K562 (cell line): ENCODE data around the gene MFF. TPM values are rescaled to one million over a fixed set of nuclear protein-coding genes. Genes with fewer than 3 reads are reported as not detected.

Experiments used
- CEBPB ChIP-seq: fragments of 450-650 bp; IDR thresholded peaks from 2 replicates; pipeline ENCODE4 v1.6.1; 2016; ENCODE audit warnings: missing genetic modification characterization, missing compliant biosample characterization
- CLOCK ChIP-seq: fragments of 250-450 bp; sonication (Bioruptor Pico); IDR thresholded peaks from 2 replicates; pipeline ENCODE4 v1.4.0; 2020; ENCODE audit warnings: mild to moderate bottlenecking, moderate library complexity, borderline replicate concordance
- COPS2 ChIP-seq: fragments of 450-650 bp; conservative IDR thresholded peaks from 2 replicates; pipeline ENCODE4 v1.6.1; 2016; ENCODE audit warnings: mild to moderate bottlenecking, moderate library complexity
- POLR2AphosphoS2 ChIP-seq: IDR thresholded peaks from 2 replicates; pipeline ENCODE4 v1.6.1; 2012; ENCODE audit warnings: low read length, improper control_type of control experiment
- POU5F1 ChIP-seq: fragments of 150-350 bp; IDR thresholded peaks from 2 replicates; pipeline ENCODE4 v1.6.1; 2014; ENCODE audit warnings: borderline replicate concordance, low read length, low read depth, mild to moderate bottlenecking; ENCODE audit not compliant: partially characterized antibody
- XRCC5 ChIP-seq: fragments of 200-400 bp; formaldehyde crosslinking; IDR thresholded peaks from 2 replicates; pipeline ENCODE4 v1.6.1; 2017; ENCODE audit warnings: low read depth, mild to moderate bottlenecking, low read length
- ZNF395 ChIP-seq: fragments of 200-800 bp; sonication (Bioruptor generic); IDR thresholded peaks from 2 replicates; pipeline ENCODE4 v1.6.1; 2017; ENCODE audit warnings: missing genetic modification characterization, missing compliant biosample characterization
- ZNF778 ChIP-seq: fragments of 450-650 bp; formaldehyde crosslinking; IDR thresholded peaks from 2 replicates; pipeline ENCODE4 v1.4.0; 2020; ENCODE audit warnings: mild to moderate bottlenecking, moderate library complexity
- polyA plus RNA-seq, 8 experiments: library from polyadenylated mRNA; depleted of rRNA in 4 of 8; stranded (reverse) in 5 of 8; unstranded in 3 of 8; fragments of >200 nt; fragmentation: Nextera tagmentation in 2 of 8; fragmentation: Illumina TruSeq in 1 of 8; extraction: Ambion mirVana in 2 of 8; extraction: Trizol in 1 of 8; gene quantifications; 2 replicates each; pipeline versions ENCODE4 v1.2.1 to v1.2.3, GENCODE V29; 2011 to 2014; ENCODE audit warnings: inconsistent platforms in 1 of 8, missing spikeins in 1 of 8
- total RNA-seq, 7 experiments: library from RNA; depleted of rRNA in 6 of 7; stranded (reverse); fragments of >200 nt in 6 of 7; fragmentation: Illumina TruSeq in 2 of 7; extraction: Trizol in 2 of 7; gene quantifications; 2 replicates each; pipeline versions ENCODE4 v1.2.1 to v1.2.3, GENCODE V29; 2011 to 2021; ENCODE audit warnings: low replicate concordance in 1 of 7

Gene MFF
- total and polyA plus RNA-seq, 9 of the 15 experiments (the other 6 are each of a cell fraction or from before 2014, with no cell fraction given): 9.4 to 75.4 (median 55.7) TPM

- no peak for TF ChIP-seq CLOCK (CRISPR knock-in tag)
- TF ChIP-seq CEBPB (tag): no peak
- no peak for TF ChIP-seq XRCC5
- no peak for TF ChIP-seq POU5F1
- TF ChIP-seq ZNF778: no peak
- TF ChIP-seq COPS2: no peak
- no peak for TF ChIP-seq ZNF395 (CRISPR knock-in tag)
- TF ChIP-seq POLR2AphosphoS2: no peak
These were observed 16.5 kb downstream of the MFF start (continued) for GRCh38 chr2:227341553-227341952.
